Ishikawa (cell line): ENCODE results near the gene TIMP2.

Source experiments
- CEBPB ChIP-seq: IDR thresholded peaks from 2 replicates; pipeline ENCODE4 v1.6.1; 2012
- EGR1 ChIP-seq: IDR thresholded peaks from 2 replicates; pipeline ENCODE4 v1.6.1; 2012
- EP300 ChIP-seq: IDR thresholded peaks from 2 replicates; pipeline ENCODE4 v1.6.1; 2012; ENCODE audit warnings: borderline replicate concordance
- FOXM1 ChIP-seq: IDR thresholded peaks from 2 replicates; pipeline ENCODE4 v1.6.1; 2012; ENCODE audit warnings: low read depth, borderline replicate concordance
- NFIC ChIP-seq: IDR thresholded peaks from 2 replicates; pipeline ENCODE4 v1.6.1; 2012
- RAD21 ChIP-seq: IDR thresholded peaks from 2 replicates; pipeline ENCODE4 v1.6.1; 2012; ENCODE audit warnings: low read depth
- TAF1 ChIP-seq: IDR thresholded peaks from 2 replicates; pipeline ENCODE4 v1.6.1; 2012; ENCODE audit warnings: low read depth, mild to moderate bottlenecking
- TCF12 ChIP-seq: IDR thresholded peaks from 2 replicates; pipeline ENCODE4 v1.6.1; 2012; ENCODE audit warnings: low read depth
- TEAD4 ChIP-seq: IDR thresholded peaks from 2 replicates; pipeline ENCODE4 v1.6.1; 2012
- ZBTB7A ChIP-seq: IDR thresholded peaks from 2 replicates; pipeline ENCODE4 v1.6.1; 2012; ENCODE audit warnings: low read depth
- TF ChIP-seq, protein P1 (sequence below): IDR thresholded peaks from 2 replicates; pipeline ENCODE4 v1.6.1; 2012
- TF ChIP-seq, protein P2 (sequence below): IDR thresholded peaks from 2 replicates; pipeline ENCODE4 v1.6.1; 2012
- TF ChIP-seq, protein P3 (sequence below): IDR thresholded peaks from 2 replicates; pipeline ENCODE4 v1.6.1; 2012; ENCODE audit warnings: low read depth, mild to moderate bottlenecking

DNA sequence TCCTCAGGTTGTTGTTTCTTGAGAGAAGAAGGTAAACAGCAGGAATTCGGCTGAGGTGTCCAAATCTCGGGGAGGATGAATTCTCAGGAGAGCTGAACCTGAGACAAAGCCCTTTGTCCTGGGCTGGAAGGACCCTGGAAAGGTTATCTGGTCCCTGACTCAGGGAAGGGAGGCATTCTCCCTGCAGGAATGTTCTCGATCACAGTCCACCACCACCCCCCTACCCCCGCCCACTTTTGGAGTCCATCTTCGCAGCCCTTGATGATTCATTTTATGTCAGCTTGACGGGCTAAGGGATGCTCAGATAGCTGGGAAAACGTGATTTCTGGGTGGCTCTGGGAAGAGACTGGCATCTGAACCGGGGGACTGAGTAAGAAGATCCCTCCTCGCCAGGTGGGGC lies 20.8 kb downstream of the TIMP2 start:
- TF ChIP-seq NFIC (no peak), TAF1 (no peak), TEAD4 (no peak), EP300 (no peak), RAD21 (no peak), FOXM1 (no peak), EGR1 (no peak), CEBPB (no peak), ZBTB7A (no peak), TCF12 (no peak)
- TF ChIP-seq, protein P1, sequence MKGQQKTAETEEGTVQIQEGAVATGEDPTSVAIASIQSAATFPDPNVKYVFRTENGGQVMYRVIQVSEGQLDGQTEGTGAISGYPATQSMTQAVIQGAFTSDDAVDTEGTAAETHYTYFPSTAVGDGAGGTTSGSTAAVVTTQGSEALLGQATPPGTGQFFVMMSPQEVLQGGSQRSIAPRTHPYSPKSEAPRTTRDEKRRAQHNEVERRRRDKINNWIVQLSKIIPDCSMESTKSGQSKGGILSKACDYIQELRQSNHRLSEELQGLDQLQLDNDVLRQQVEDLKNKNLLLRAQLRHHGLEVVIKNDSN = no peak
- TF ChIP-seq, protein P2, sequence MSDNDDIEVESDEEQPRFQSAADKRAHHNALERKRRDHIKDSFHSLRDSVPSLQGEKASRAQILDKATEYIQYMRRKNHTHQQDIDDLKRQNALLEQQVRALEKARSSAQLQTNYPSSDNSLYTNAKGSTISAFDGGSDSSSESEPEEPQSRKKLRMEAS = no peak
- TF ChIP-seq, protein P3, sequence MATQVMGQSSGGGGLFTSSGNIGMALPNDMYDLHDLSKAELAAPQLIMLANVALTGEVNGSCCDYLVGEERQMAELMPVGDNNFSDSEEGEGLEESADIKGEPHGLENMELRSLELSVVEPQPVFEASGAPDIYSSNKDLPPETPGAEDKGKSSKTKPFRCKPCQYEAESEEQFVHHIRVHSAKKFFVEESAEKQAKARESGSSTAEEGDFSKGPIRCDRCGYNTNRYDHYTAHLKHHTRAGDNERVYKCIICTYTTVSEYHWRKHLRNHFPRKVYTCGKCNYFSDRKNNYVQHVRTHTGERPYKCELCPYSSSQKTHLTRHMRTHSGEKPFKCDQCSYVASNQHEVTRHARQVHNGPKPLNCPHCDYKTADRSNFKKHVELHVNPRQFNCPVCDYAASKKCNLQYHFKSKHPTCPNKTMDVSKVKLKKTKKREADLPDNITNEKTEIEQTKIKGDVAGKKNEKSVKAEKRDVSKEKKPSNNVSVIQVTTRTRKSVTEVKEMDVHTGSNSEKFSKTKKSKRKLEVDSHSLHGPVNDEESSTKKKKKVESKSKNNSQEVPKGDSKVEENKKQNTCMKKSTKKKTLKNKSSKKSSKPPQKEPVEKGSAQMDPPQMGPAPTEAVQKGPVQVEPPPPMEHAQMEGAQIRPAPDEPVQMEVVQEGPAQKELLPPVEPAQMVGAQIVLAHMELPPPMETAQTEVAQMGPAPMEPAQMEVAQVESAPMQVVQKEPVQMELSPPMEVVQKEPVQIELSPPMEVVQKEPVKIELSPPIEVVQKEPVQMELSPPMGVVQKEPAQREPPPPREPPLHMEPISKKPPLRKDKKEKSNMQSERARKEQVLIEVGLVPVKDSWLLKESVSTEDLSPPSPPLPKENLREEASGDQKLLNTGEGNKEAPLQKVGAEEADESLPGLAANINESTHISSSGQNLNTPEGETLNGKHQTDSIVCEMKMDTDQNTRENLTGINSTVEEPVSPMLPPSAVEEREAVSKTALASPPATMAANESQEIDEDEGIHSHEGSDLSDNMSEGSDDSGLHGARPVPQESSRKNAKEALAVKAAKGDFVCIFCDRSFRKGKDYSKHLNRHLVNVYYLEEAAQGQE = no peak
